AG09319 (cell line): ENCODE data around the gene ACACA.

Source experiments
- DNase-seq: peaks from one replicate; pipeline ENCODE4 v3.0.0-alpha.2; 2010; ENCODE audit warnings: low read depth; ENCODE audit errors: extremely low read depth
- CTCF ChIP-seq: IDR thresholded peaks from 2 replicates; pipeline ENCODE4 v1.5.1; 2011; ENCODE audit warnings: low read depth, mild to moderate bottlenecking, inconsistent platforms, low read length, moderate library complexity

Gene ACACA

GRCh38 chr17:37392024-37392590 lies 14.5 kb downstream of the ACACA start:
- DNase-seq = no peak
- TF ChIP-seq CTCF = no peak

- DNase-seq = no peak
- no peak for TF ChIP-seq CTCF
These were observed 15.5 kb downstream of the ACACA start for GRCh38 chr17:37391146-37391545.

GRCh38 chr17:37389160-37389559 lies 17.5 kb downstream of the ACACA start:
- no peak for DNase-seq
- no peak for TF ChIP-seq CTCF

GRCh38 chr17:37388266-37388665 lies 18.4 kb downstream of the ACACA start:
- no peak for TF ChIP-seq CTCF
- no peak for DNase-seq

- TF ChIP-seq CTCF = no peak
These were observed 20.2 kb downstream of the ACACA start for GRCh38 chr17:37386462-37386861.

GRCh38 chr17:37385474-37385990 lies 21.1 kb downstream of the ACACA start:
- DNase-seq = no peak
- no peak for TF ChIP-seq CTCF

More at GRCh38 chr17:37386462-37386861, 20.2 kb downstream of the ACACA start:
- DNase-seq = no peak

- DNase-seq = no peak
- TF ChIP-seq CTCF = no peak
These were observed 22.0 kb downstream of the ACACA start for GRCh38 chr17:37384560-37385149.
